K562 (cell line): ENCODE measurements around the gene ASCC3. TPM values are rescaled to one million over a fixed set of nuclear protein-coding genes. Genes with fewer than 3 reads are reported as not detected.

ENCODE experiments used
- ASH1L ChIP-seq: fragments of 450-650 bp; IDR thresholded peaks from 2 replicates; pipeline ENCODE4 v1.6.1; 2018; ENCODE audit warnings: borderline replicate concordance, mild to moderate bottlenecking, low read depth; ENCODE audit not compliant: partially characterized antibody
- CCNT2 ChIP-seq: IDR thresholded peaks from 2 replicates; pipeline ENCODE4 v1.6.1; 2011; ENCODE audit warnings: borderline replicate concordance, low read depth, mild to moderate bottlenecking, moderate library complexity, mixed read lengths, low read length; ENCODE audit not compliant: insufficient read length; ENCODE audit errors: extremely low read depth
- CREB3 ChIP-seq: fragments of 450-650 bp; conservative IDR thresholded peaks from 2 replicates; pipeline ENCODE4 v1.6.1; 2016; ENCODE audit warnings: missing genetic modification characterization, low read depth, mild to moderate bottlenecking, missing compliant biosample characterization, moderate library complexity
- CREM ChIP-seq: IDR thresholded peaks from 2 replicates; pipeline ENCODE4 v1.6.1; 2014; ENCODE audit warnings: antibody characterized with exemption, low read depth
- ETS2 ChIP-seq: IDR thresholded peaks from 2 replicates; pipeline ENCODE4 v1.6.1; 2016; ENCODE audit warnings: borderline replicate concordance, missing genetic modification characterization, mild to moderate bottlenecking, moderate library complexity, missing compliant biosample characterization; ENCODE audit not compliant: poor library complexity, severe bottlenecking
- POLR2H ChIP-seq: IDR thresholded peaks from 2 replicates; pipeline ENCODE4 v1.6.1; 2016; ENCODE audit warnings: missing genetic modification characterization, low read depth, mild to moderate bottlenecking, control low read depth, missing compliant biosample characterization, moderate library complexity
- RBM25 ChIP-seq: fragments of 200-400 bp; formaldehyde crosslinking; IDR thresholded peaks from 2 replicates; pipeline ENCODE4 v1.6.1; 2018; ENCODE audit warnings: low read length, low read depth, moderate library complexity; ENCODE audit not compliant: severe bottlenecking
- SAFB ChIP-seq: fragments of 200-400 bp; formaldehyde crosslinking; IDR thresholded peaks from 2 replicates; pipeline ENCODE4 v1.6.1; 2017; ENCODE audit warnings: low read depth, low read length, borderline replicate concordance
- SMARCB1 ChIP-seq: IDR thresholded peaks from 2 replicates; pipeline ENCODE4 v1.6.1; 2011; ENCODE audit warnings: improper control_type of control experiment, low read depth; ENCODE audit not compliant: insufficient read length
- SRSF9 ChIP-seq: fragments of 200-400 bp; formaldehyde crosslinking; IDR thresholded peaks from 2 replicates; pipeline ENCODE4 v1.6.1; 2017; ENCODE audit warnings: low read depth, low read length, borderline replicate concordance
- ZBTB1 ChIP-seq: sonication (generic); formaldehyde crosslinking; IDR thresholded peaks from 2 replicates; pipeline ENCODE4 v1.8.1; 2023; ENCODE audit warnings: missing genetic modification reagents, low read depth, mild to moderate bottlenecking, borderline replicate concordance
- ZNF23 ChIP-seq: fragments of 250-450 bp; sonication (Bioruptor Pico); IDR thresholded peaks from 2 replicates; pipeline ENCODE4 v1.4.0; 2020; ENCODE audit warnings: mild to moderate bottlenecking
- ZNF407 ChIP-seq: fragments of 450-650 bp; IDR thresholded peaks from 2 replicates; pipeline ENCODE4 v1.6.1; 2016; ENCODE audit warnings: low read depth
- ZNF696 ChIP-seq: fragments of 250-450 bp; sonication (Bioruptor Pico); conservative IDR thresholded peaks from 2 replicates; pipeline ENCODE4 v1.4.0; 2020; ENCODE audit warnings: mild to moderate bottlenecking, moderate library complexity
- ZNF699 ChIP-seq: fragments of 250-450 bp; sonication (Bioruptor Pico); IDR thresholded peaks from 2 replicates; pipeline ENCODE4 v1.8.0; 2021; ENCODE audit warnings: mild to moderate bottlenecking, moderate library complexity; ENCODE audit not compliant: insufficient replicate concordance
- polyA plus RNA-seq, 8 experiments: library from polyadenylated mRNA; depleted of rRNA in 4 of 8; stranded (reverse) in 5 of 8; unstranded in 3 of 8; fragments of >200 nt; fragmentation: Nextera tagmentation in 2 of 8; fragmentation: Illumina TruSeq in 1 of 8; extraction: Ambion mirVana in 2 of 8; extraction: Trizol in 1 of 8; gene quantifications; 2 replicates each; pipeline versions ENCODE4 v1.2.1 to v1.2.3, GENCODE V29; 2011 to 2014; ENCODE audit warnings: inconsistent platforms in 1 of 8, missing spikeins in 1 of 8
- total RNA-seq, 7 experiments: library from RNA; depleted of rRNA in 6 of 7; stranded (reverse); fragments of >200 nt in 6 of 7; fragmentation: Illumina TruSeq in 2 of 7; extraction: Trizol in 2 of 7; gene quantifications; 2 replicates each; pipeline versions ENCODE4 v1.2.1 to v1.2.3, GENCODE V29; 2011 to 2021; ENCODE audit warnings: low replicate concordance in 1 of 7
- TF ChIP-seq, protein P1 (sequence below): fragments of 450-650 bp; conservative IDR thresholded peaks from 2 replicates; pipeline ENCODE4 v1.6.1; 2016; ENCODE audit warnings: missing genetic modification characterization, low read depth, mild to moderate bottlenecking, control low read depth, missing compliant biosample characterization

ASCC3 gene
- total and polyA plus RNA-seq, 9 of the 15 experiments (the other 6 are each of a cell fraction or from before 2014, with no cell fraction given): 16.1 to 56.1 (median 33.9) TPM

- TF ChIP-seq ZNF407: no peak
- no peak for TF ChIP-seq ETS2 (tag)
- TF ChIP-seq ASH1L: no peak
- TF ChIP-seq, protein P1, sequence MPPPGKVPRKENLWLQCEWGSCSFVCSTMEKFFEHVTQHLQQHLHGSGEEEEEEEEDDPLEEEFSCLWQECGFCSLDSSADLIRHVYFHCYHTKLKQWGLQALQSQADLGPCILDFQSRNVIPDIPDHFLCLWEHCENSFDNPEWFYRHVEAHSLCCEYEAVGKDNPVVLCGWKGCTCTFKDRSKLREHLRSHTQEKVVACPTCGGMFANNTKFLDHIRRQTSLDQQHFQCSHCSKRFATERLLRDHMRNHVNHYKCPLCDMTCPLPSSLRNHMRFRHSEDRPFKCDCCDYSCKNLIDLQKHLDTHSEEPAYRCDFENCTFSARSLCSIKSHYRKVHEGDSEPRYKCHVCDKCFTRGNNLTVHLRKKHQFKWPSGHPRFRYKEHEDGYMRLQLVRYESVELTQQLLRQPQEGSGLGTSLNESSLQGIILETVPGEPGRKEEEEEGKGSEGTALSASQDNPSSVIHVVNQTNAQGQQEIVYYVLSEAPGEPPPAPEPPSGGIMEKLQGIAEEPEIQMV (tag): no peak
- TF ChIP-seq ZNF699: no peak
- no peak for TF ChIP-seq CREB3
- no peak for TF ChIP-seq ZNF23 (CRISPR knock-in tag)
- TF ChIP-seq RBM25: no peak
- TF ChIP-seq SAFB: no peak
- TF ChIP-seq POLR2H (tag): peak; percentile 85
- TF ChIP-seq ZNF696 (CRISPR knock-in tag): no peak
- TF ChIP-seq CREM: peak; percentile 99
- peak; percentile 87 for TF ChIP-seq CCNT2
- no peak for TF ChIP-seq ZBTB1 (CRISPR knock-in tag)
- no peak for TF ChIP-seq SMARCB1
- TF ChIP-seq SRSF9: no peak
Measured at GRCh38 chr6:100880853-100881706, at the start of gene ASCC3 (continued).
